Activated CD4-positive, alpha-beta T cell treated with anti-CD3 and anti-CD28 coated beads, Interleukin-2, amount 10 ng/mL, durations not matched to agents 24 days and 14 days (primary cell): ENCODE data around the gene PRKCA. TPM values are rescaled to one million over a fixed set of nuclear protein-coding genes. Genes with fewer than 3 reads are reported as not detected.

Source experiments
- DNase-seq: peaks from one replicate; pipeline ENCODE4 v3.0.0; 2022
- H3K27ac Mint-ChIP-seq: one replicate; pipeline ENCODE4 v1.8.0; 2022; ENCODE audit warnings: mild to moderate bottlenecking, mixed read lengths
- H3K27me3 Mint-ChIP-seq: one replicate; pipeline ENCODE4 v1.8.0; 2022; ENCODE audit warnings: mixed read lengths
- H3K36me3 Mint-ChIP-seq: one replicate; pipeline ENCODE4 v1.8.0; 2022; ENCODE audit warnings: low read depth, mild to moderate bottlenecking, mixed read lengths
- H3K4me1 Mint-ChIP-seq: one replicate; pipeline ENCODE4 v1.8.0; 2021; ENCODE audit warnings: mixed read lengths
- H3K4me3 Mint-ChIP-seq: one replicate; pipeline ENCODE4 v1.8.0; 2022; ENCODE audit warnings: mild to moderate bottlenecking, moderate library complexity, mixed read lengths
- H3K9me3 Mint-ChIP-seq: one replicate; pipeline ENCODE4 v1.8.0; 2021; ENCODE audit warnings: mixed read lengths
- intact Hi-C: fragments of 100-400 bp; cut with micrococcal nuclease; formaldehyde crosslinking; loops from one replicate; pipeline ENCODE4 v1.15.1; 2023
- total RNA-seq: library from RNA; stranded (reverse); gene quantifications from 2 replicates; pipeline ENCODE4 v1.2.3, GENCODE V29; 2022

PRKCA gene
- total RNA-seq, 1 donor from 2014 or later: 164 TPM

- Mint-ChIP-seq H3K36me3 (peaks cover 8% of the 10 kb centered on the region), H3K9me3 (no peaks in the 10 kb centered on the region), H3K4me1 (peaks cover 64% of the 10 kb centered on the region), H3K27ac (peak overlapping the region; percentile 34), H3K4me3 (no peak overlapping the region), H3K27me3 (no peaks in the 10 kb centered on the region)
- intact Hi-C loops: no loop called here
- no peak for DNase-seq
These were observed 128.7 kb downstream of the PRKCA start for GRCh38 chr17:66430846-66431795.

- H3K4me3 Mint-ChIP-seq: no peak overlapping the region
- H3K27ac Mint-ChIP-seq: no peak overlapping the region
- peaks cover 6% of the 10 kb centered on the region for H3K36me3 Mint-ChIP-seq
- H3K27me3 Mint-ChIP-seq: no peaks in the 10 kb centered on the region
- H3K4me1 Mint-ChIP-seq: peaks cover 58% of the 10 kb centered on the region
- intact Hi-C loops: no loop called here
- no peak for DNase-seq
- H3K9me3 Mint-ChIP-seq: no peaks in the 10 kb centered on the region
These were observed 129.5 kb downstream of the PRKCA start for GRCh38 chr17:66431910-66432309.

GRCh38 chr17:66432411-66432957 lies 130.1 kb downstream of the PRKCA start:
- no peaks in the 10 kb centered on the region for H3K27me3 Mint-ChIP-seq
- H3K27ac Mint-ChIP-seq: peak overlapping the region; percentile 16
- H3K9me3 Mint-ChIP-seq: no peaks in the 10 kb centered on the region
- H3K4me3 Mint-ChIP-seq: no peak overlapping the region
- intact Hi-C loops: no loop called here
- DNase-seq: no peak
- H3K4me1 Mint-ChIP-seq: peaks cover 55% of the 10 kb centered on the region
- H3K36me3 Mint-ChIP-seq: peaks cover 7% of the 10 kb centered on the region

GRCh38 chr17:66432996-66433551 lies 130.7 kb downstream of the PRKCA start:
- Mint-ChIP-seq H3K4me3 (no peak overlapping the region), H3K4me1 (peaks cover 52% of the 10 kb centered on the region), H3K36me3 (peaks cover 11% of the 10 kb centered on the region), H3K9me3 (no peaks in the 10 kb centered on the region), H3K27me3 (no peaks in the 10 kb centered on the region), H3K27ac (no peak overlapping the region)
- DNase-seq: no peak
- intact Hi-C loops: no loop called here

- Mint-ChIP-seq H3K9me3 (no peaks in the 10 kb centered on the region), H3K27ac (no peak overlapping the region), H3K4me1 (peaks cover 44% of the 10 kb centered on the region), H3K4me3 (no peak overlapping the region), H3K27me3 (no peaks in the 10 kb centered on the region), H3K36me3 (peaks cover 18% of the 10 kb centered on the region)
- DNase-seq: no peak
- intact Hi-C loops: no loop called here
These were observed 132.8 kb downstream of the PRKCA start for GRCh38 chr17:66435182-66435581.

GRCh38 chr17:66436631-66437030 lies 134.2 kb downstream of the PRKCA start:
- Mint-ChIP-seq H3K27ac (no peak overlapping the region), H3K4me3 (no peak overlapping the region), H3K4me1 (peaks cover 44% of the 10 kb centered on the region), H3K27me3 (no peaks in the 10 kb centered on the region), H3K36me3 (peaks cover 24% of the 10 kb centered on the region), H3K9me3 (no peaks in the 10 kb centered on the region)
- DNase-seq: no peak
- intact Hi-C loops: loop anchor here (2.0 kb wide), 1 partner anchor 16 kb away; no protein-coding TSS in a partner anchor

GRCh38 chr17:66437476-66438026 lies 135.1 kb downstream of the PRKCA start:
- Mint-ChIP-seq H3K4me1 (peaks cover 37% of the 10 kb centered on the region), H3K9me3 (no peaks in the 10 kb centered on the region), H3K27ac (peak overlapping the region; percentile 67), H3K4me3 (no peak overlapping the region), H3K36me3 (peaks cover 31% of the 10 kb centered on the region), H3K27me3 (no peaks in the 10 kb centered on the region)
- intact Hi-C loops: loop anchor here (2.0 kb wide), 1 partner anchor 15 kb away; no protein-coding TSS in a partner anchor
- no peak for DNase-seq

GRCh38 chr17:66438101-66438500 lies 135.7 kb downstream of the PRKCA start:
- Mint-ChIP-seq H3K27ac (peak overlapping the region; percentile 64), H3K36me3 (peaks cover 37% of the 10 kb centered on the region), H3K4me3 (no peak overlapping the region), H3K4me1 (peaks cover 38% of the 10 kb centered on the region), H3K27me3 (no peaks in the 10 kb centered on the region), H3K9me3 (no peaks in the 10 kb centered on the region)
- intact Hi-C loops: no loop called here
- DNase-seq: no peak

- H3K27ac Mint-ChIP-seq: peak overlapping the region; percentile 68
- H3K4me1 Mint-ChIP-seq: peaks cover 31% of the 10 kb centered on the region
- H3K27me3 Mint-ChIP-seq: no peaks in the 10 kb centered on the region
- no peaks in the 10 kb centered on the region for H3K9me3 Mint-ChIP-seq
- H3K4me3 Mint-ChIP-seq: no peak overlapping the region
- intact Hi-C loops: no loop called here
- peaks cover 50% of the 10 kb centered on the region for H3K36me3 Mint-ChIP-seq
- no peak for DNase-seq
These were observed 138.8 kb downstream of the PRKCA start for GRCh38 chr17:66441101-66441661.

- intact Hi-C loops: no loop called here
- Mint-ChIP-seq H3K36me3 (peaks cover 51% of the 10 kb centered on the region), H3K9me3 (no peaks in the 10 kb centered on the region), H3K4me3 (no peak overlapping the region), H3K4me1 (peaks cover 39% of the 10 kb centered on the region), H3K27ac (peak overlapping the region; percentile 8), H3K27me3 (no peaks in the 10 kb centered on the region)
- no peak for DNase-seq
These were observed 140.8 kb downstream of the PRKCA start for GRCh38 chr17:66443166-66443565.

- peak overlapping the region; percentile 61 for H3K27ac Mint-ChIP-seq
- H3K4me3 Mint-ChIP-seq: no peak overlapping the region
- no peaks in the 10 kb centered on the region for H3K9me3 Mint-ChIP-seq
- peaks cover 36% of the 10 kb centered on the region for H3K4me1 Mint-ChIP-seq
- DNase-seq: no peak
- no peaks in the 10 kb centered on the region for H3K27me3 Mint-ChIP-seq
- intact Hi-C loops: no loop called here
- peaks cover 46% of the 10 kb centered on the region for H3K36me3 Mint-ChIP-seq
These were observed 141.2 kb downstream of the PRKCA start for GRCh38 chr17:66443606-66444005.

GRCh38 chr17:66444031-66444430 lies 141.6 kb downstream of the PRKCA start:
- DNase-seq: no peak
- Mint-ChIP-seq H3K4me3 (no peak overlapping the region), H3K27ac (no peak overlapping the region), H3K36me3 (peaks cover 43% of the 10 kb centered on the region), H3K4me1 (peaks cover 34% of the 10 kb centered on the region), H3K9me3 (no peaks in the 10 kb centered on the region), H3K27me3 (no peaks in the 10 kb centered on the region)
- intact Hi-C loops: no loop called here

GRCh38 chr17:66445229-66445628 lies 142.8 kb downstream of the PRKCA start:
- intact Hi-C loops: no loop called here
- no peak overlapping the region for H3K4me3 Mint-ChIP-seq
- H3K9me3 Mint-ChIP-seq: no peaks in the 10 kb centered on the region
- H3K27ac Mint-ChIP-seq: peak overlapping the region; percentile 43
- H3K27me3 Mint-ChIP-seq: no peaks in the 10 kb centered on the region
- peaks cover 42% of the 10 kb centered on the region for H3K36me3 Mint-ChIP-seq
- DNase-seq: no peak
- H3K4me1 Mint-ChIP-seq: peaks cover 40% of the 10 kb centered on the region
